Omental fat pad (tissue), 4 donors: ENCODE data around the gene TBC1D2. TPM values are rescaled to one million over a fixed set of nuclear protein-coding genes. Genes with fewer than 3 reads are reported as not detected.

Source experiments
- ATAC-seq: fragments of 150-250 bp; one replicate; pipeline ENCODE4 v1.9.1; 2016; ENCODE audit warnings: mild to moderate bottlenecking, moderate library complexity; ENCODE audit not compliant: low FRiP score
- DNase-seq: peaks from one replicate; pipeline ENCODE4 v3.0.0-alpha.2; 2019; ENCODE audit warnings: low spot score
- total RNA-seq, 4 donors: library from RNA; depleted of rRNA; stranded (reverse); fragments of >200 nt; gene quantifications; one replicate each; pipeline ENCODE4 v1.1.0, GENCODE V29; 2016
- TF ChIP-seq, protein P1 (sequence below), 3 donors: fragments of 450-650 bp; IDR thresholded peaks; one replicate each; pipeline ENCODE4 v1.5.1; 2016 to 2017; ENCODE audit warnings: antibody characterized with exemption in 3 of 3, mild to moderate bottlenecking in 3 of 3, moderate library complexity in 2 of 3

TBC1D2 gene
- total RNA-seq, 4 donors from 2014 or later: 7.6 to 37.9 (median 12.4) TPM

DNA sequence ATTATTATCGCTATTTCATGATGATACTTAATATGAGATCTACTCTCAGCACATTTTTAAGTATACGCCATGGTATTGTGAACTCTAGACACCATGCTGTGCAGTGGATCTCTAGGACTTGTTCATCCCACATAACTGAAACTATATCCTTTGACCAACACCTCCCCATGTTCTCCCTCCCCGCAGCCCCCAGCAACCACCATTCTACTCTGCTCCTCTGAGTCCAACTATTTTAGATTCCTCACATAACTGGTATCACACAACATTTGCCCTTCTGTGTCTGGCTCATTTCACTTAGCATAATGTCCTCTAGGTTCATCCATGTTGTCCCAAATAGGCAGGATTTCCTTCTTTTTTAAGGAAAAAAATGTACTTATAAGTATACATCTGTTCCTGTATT lies 6.6 kb upstream of the TBC1D2 start:
- TF ChIP-seq, protein P1, sequence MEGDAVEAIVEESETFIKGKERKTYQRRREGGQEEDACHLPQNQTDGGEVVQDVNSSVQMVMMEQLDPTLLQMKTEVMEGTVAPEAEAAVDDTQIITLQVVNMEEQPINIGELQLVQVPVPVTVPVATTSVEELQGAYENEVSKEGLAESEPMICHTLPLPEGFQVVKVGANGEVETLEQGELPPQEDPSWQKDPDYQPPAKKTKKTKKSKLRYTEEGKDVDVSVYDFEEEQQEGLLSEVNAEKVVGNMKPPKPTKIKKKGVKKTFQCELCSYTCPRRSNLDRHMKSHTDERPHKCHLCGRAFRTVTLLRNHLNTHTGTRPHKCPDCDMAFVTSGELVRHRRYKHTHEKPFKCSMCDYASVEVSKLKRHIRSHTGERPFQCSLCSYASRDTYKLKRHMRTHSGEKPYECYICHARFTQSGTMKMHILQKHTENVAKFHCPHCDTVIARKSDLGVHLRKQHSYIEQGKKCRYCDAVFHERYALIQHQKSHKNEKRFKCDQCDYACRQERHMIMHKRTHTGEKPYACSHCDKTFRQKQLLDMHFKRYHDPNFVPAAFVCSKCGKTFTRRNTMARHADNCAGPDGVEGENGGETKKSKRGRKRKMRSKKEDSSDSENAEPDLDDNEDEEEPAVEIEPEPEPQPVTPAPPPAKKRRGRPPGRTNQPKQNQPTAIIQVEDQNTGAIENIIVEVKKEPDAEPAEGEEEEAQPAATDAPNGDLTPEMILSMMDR (IDR thresholded peaks at IDR 0.05): no peak
- no peak for DNase-seq
- ATAC-seq: no peak

DNA sequence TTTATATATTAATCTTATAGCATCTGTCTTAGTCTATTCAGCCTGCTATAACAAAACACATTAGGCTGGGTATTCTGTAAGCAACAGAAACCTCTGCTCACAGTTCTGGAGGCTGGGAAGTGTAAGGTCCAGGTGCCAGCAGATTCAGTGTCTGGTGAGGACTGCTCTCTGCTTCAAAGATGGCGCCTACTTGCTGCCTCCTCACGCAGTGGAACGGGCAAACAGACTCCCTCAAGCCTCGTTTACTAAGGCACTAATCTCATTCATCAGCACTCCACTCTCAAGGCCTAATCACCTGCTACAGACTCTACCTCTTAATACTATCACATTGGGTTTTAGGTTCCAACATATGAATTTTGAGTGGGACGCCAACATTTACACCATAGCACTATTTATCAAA lies 5.2 kb upstream of the TBC1D2 start:
- no peak for DNase-seq
- TF ChIP-seq, protein P1 (IDR thresholded peaks at IDR 0.05): no peak
- no peak for ATAC-seq

DNA sequence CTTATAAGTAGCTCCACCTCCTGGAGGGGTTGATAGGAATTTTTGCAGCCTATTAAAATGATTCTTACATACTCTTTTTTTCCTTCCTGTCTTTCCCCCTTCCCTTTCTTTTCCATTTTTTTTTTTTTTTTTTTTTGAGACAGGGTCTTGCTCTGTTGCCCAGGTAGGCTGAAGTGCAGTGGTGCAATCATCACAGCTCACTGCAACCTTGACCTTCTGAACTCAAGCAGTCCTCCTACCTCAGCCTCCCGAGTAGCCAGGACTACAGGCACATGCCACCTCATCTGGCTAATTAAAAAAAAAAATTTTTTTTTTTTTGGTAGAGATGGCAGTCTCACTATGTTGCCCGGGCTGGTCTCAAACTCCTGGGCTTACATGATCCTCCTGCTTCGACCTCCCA lies 4.3 kb upstream of the TBC1D2 start:
- DNase-seq (no peak), ATAC-seq (no peak)
- TF ChIP-seq, protein P1 (IDR thresholded peaks at IDR 0.05): no peak

DNA sequence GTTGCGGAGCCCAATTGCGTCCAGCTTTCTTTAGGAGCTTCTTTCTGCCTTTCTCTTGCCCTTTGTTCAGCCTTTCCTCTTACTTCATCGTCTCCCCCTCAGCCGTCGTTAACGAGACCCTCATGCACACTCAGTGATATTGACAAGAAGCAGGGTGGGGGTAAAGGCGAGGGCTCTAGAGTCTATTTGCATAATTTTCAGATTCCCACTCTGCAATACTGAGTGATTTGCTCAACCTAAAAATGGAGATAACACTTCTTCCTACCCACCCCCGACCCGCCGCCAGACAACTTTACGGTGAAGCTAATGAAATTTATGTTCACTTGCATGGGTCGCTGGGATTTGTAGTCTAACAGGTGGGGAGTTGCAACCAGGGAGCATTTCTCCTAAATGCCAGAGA lies 1.3 kb upstream of the TBC1D2 start:
- TF ChIP-seq, protein P1 (IDR thresholded peaks at IDR 0.05): no peak
- DNase-seq (no peak), ATAC-seq (no peak)

DNA sequence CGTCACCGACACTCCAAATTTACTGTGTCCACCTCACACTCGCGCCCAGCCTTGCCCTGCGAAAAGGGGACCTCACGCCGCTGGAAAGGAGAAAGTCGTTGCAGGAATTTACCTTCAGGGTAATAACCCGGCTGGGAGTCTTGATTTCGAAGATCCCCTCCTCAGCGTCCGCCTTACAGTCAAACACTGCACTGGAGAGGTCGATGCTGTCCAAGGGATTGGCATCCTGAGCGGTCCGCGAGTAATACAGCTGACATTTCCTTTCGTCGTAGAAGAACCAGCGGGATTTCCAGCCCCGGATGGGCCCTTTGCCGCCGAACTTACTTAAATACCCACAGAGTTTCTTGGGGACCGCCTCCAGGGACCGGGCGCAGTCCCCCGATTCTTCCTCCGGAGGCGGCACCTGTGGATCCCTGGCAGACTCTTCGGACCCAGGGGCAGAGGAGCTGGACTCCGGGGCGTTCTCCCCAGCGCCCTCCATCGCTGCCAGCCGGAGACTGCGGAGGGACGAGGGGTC lies 330 bp downstream of the TBC1D2 start:
- TF ChIP-seq, protein P1 (IDR thresholded peaks at IDR 0.05): no peak
- DNase-seq (peak; percentile 31), ATAC-seq (peak; percentile 25)

DNA sequence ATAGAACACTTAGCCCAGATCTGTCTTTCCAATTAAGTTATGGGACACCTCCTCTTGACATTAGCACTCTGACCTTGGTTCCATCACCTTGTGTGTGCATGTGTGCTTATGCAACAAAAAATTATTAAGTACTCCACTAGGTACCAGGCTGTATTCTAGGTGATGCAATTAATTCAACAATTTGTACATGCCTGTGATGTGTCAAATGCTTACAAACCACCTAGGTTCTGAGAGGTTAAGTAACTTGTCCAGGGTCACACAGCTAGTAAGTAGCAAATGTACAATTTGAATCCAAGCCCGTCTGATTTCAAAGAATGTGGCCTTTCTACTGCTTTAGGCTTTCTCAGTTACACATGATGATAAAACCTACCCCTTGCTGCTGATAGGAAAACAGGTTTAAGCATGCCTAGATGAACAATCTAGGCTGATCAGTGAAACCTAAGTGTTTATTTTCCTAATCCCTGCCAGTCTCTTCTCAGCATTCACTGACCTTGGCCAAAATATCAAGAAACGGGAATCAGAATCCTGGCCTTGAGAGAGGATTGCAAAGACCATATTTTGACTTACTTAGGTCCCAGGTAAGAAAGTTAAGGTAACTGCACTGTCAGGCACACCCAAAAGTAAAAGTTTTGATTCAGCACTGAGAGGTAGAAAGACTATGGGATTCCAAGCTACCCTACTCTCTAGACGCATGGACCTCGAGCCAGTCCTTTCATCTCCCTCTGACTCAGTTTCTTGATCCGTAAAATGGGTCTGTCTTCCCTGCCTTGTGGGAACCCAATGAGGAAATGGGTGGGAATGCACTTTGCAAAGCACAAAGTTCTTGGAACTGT lies 1.0 kb downstream of the TBC1D2 start:
- no peak for ATAC-seq
- TF ChIP-seq, protein P1 (IDR thresholded peaks at IDR 0.05): no peak
- DNase-seq: no peak

DNA sequence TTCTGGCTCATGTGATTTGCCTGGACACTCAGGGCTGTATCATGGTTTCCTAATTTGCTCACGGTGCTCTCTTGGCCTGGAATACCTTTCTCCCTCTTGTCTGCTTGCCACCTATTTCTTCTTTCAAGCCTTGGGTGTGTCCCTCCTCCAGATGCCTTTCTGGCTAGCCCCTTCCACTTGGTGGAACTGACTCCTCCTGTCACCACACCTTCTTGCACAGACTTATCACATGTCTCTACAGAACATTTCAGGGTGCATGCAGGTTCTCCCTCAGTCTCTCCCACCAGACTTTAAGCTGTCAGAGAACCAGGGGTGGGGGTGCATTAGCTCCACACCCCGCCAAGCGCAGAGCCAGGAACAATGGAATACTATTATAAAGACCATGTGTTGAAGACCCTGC lies 1.9 kb downstream of the TBC1D2 start:
- no peak for ATAC-seq
- TF ChIP-seq, protein P1 (IDR thresholded peaks at IDR 0.05): no peak
- DNase-seq: no peak
